Thyroid gland (tissue), 4 donors: ENCODE results near the gene DNAJB2.

Experiments used
- CTCF ChIP-seq, 6 experiments: fragments of 200-600 bp in 3 of 6; fragments of 450-650 bp in 3 of 6; sonication (generic) in 3 of 6; IDR thresholded peaks; one replicate each; pipeline ENCODE4 v1.5.1; 2016 to 2019; ENCODE audit warnings: antibody characterized with exemption in 6 of 6, mild to moderate bottlenecking in 2 of 6, inconsistent platforms in 1 of 6, moderate library complexity in 1 of 6
- POLR2A ChIP-seq, 2 donors: fragments of 450-650 bp; IDR thresholded peaks; one replicate each; pipeline ENCODE4 v1.6.1; 2017; ENCODE audit warnings: antibody characterized with exemption in 2 of 2, mild to moderate bottlenecking in 2 of 2, moderate library complexity in 1 of 2

GRCh38 chr2:219254590-219255201, 24.5 kb upstream of the DNAJB2 start:
- TF ChIP-seq CTCF (IDR thresholded peaks at IDR 0.05) = no peak
- TF ChIP-seq POLR2A (IDR thresholded peaks at IDR 0.05) = no peak
